HL-60 (cell line): Measurements from ENCODE around the gene BCCIP.

Experiments
- DNase-seq, 2 experiments: peaks; one replicate each; pipeline ENCODE4 v3.0.0-alpha.2; 2010 to 2020; ENCODE audit warnings: low read depth in 1 of 2, low spot score in 1 of 2
- H3K27ac ChIP-seq: fragments of 250-450 bp; sonication (Bioruptor Pico); replicated peaks from 2 replicates; pipeline ENCODE4 v1.5.1; 2020; ENCODE audit warnings: mild to moderate bottlenecking, moderate library complexity
- H3K27me3 ChIP-seq: fragments of 250-450 bp; sonication (Bioruptor Pico); 2 replicates; pipeline ENCODE4 v1.5.1; 2021; ENCODE audit warnings: mild to moderate bottlenecking, moderate library complexity; ENCODE audit not compliant: insufficient read depth, poor library complexity, severe bottlenecking
- H3K4me3 ChIP-seq: replicated peaks from 2 replicates; pipeline ENCODE4 v1.5.1; 2011; ENCODE audit warnings: mild to moderate bottlenecking, control low read depth, low read length; ENCODE audit not compliant: insufficient read depth
- CTCF ChIP-seq: IDR thresholded peaks from one replicate; pipeline ENCODE4 v1.5.1; 2011; ENCODE audit warnings: low read length, control low read depth, inconsistent platforms; ENCODE audit not compliant: insufficient read depth
- GABPA ChIP-seq: IDR thresholded peaks from 2 replicates; pipeline ENCODE4 v1.6.1; 2012; ENCODE audit warnings: low read depth
- POLR2AphosphoS5 ChIP-seq: IDR thresholded peaks from 2 replicates; pipeline ENCODE4 v1.6.1; 2012; ENCODE audit warnings: low read depth
- SPI1 ChIP-seq: IDR thresholded peaks from 2 replicates; pipeline ENCODE4 v1.6.1; 2012; ENCODE audit warnings: low read depth, mild to moderate bottlenecking, borderline replicate concordance
- TF ChIP-seq, protein P1 (sequence below): IDR thresholded peaks from 2 replicates; pipeline ENCODE4 v1.6.1; 2012; ENCODE audit warnings: low read depth; ENCODE audit not compliant: insufficient replicate concordance

Gene BCCIP

GRCh38 chr10:125817337-125817946 is 5.9 kb upstream of the BCCIP start:
- Histone ChIP-seq H3K27me3 (no peaks in the 10 kb centered on the region), H3K4me3 (no peak overlapping the region), H3K27ac (no peak overlapping the region)
- no peak for TF ChIP-seq CTCF
- no peak for TF ChIP-seq GABPA
- TF ChIP-seq POLR2AphosphoS5: no peak
- TF ChIP-seq, protein P1, sequence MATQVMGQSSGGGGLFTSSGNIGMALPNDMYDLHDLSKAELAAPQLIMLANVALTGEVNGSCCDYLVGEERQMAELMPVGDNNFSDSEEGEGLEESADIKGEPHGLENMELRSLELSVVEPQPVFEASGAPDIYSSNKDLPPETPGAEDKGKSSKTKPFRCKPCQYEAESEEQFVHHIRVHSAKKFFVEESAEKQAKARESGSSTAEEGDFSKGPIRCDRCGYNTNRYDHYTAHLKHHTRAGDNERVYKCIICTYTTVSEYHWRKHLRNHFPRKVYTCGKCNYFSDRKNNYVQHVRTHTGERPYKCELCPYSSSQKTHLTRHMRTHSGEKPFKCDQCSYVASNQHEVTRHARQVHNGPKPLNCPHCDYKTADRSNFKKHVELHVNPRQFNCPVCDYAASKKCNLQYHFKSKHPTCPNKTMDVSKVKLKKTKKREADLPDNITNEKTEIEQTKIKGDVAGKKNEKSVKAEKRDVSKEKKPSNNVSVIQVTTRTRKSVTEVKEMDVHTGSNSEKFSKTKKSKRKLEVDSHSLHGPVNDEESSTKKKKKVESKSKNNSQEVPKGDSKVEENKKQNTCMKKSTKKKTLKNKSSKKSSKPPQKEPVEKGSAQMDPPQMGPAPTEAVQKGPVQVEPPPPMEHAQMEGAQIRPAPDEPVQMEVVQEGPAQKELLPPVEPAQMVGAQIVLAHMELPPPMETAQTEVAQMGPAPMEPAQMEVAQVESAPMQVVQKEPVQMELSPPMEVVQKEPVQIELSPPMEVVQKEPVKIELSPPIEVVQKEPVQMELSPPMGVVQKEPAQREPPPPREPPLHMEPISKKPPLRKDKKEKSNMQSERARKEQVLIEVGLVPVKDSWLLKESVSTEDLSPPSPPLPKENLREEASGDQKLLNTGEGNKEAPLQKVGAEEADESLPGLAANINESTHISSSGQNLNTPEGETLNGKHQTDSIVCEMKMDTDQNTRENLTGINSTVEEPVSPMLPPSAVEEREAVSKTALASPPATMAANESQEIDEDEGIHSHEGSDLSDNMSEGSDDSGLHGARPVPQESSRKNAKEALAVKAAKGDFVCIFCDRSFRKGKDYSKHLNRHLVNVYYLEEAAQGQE: no peak
- no peak for TF ChIP-seq SPI1
- DNase-seq: no peak

DNA sequence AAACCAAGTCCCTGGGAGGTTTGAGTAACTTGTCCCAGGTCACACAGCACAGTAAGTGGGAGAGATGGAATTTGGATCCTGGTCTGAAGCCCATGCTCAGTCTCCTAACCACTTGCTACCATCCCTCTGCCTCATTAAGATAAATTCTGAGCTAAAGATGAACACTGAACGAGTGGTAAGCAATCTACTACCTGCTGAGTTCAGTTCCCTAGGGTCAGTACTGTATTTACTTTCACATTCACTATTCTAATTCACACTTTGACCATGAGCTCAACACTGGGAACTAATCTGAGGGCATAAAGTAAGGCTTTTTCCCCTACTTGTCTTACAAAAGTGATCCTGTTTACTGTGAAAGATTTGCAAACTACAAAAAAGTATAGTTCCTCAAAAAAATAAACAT is 2.6 kb upstream of the BCCIP start:
- no peaks in the 10 kb centered on the region for H3K27me3 ChIP-seq
- no peak overlapping the region for H3K4me3 ChIP-seq
- H3K27ac ChIP-seq: no peak overlapping the region
- TF ChIP-seq, protein P1: no peak
- TF ChIP-seq POLR2AphosphoS5 (no peak), CTCF (no peak), GABPA (no peak), SPI1 (no peak)
- DNase-seq: no peak

DNA sequence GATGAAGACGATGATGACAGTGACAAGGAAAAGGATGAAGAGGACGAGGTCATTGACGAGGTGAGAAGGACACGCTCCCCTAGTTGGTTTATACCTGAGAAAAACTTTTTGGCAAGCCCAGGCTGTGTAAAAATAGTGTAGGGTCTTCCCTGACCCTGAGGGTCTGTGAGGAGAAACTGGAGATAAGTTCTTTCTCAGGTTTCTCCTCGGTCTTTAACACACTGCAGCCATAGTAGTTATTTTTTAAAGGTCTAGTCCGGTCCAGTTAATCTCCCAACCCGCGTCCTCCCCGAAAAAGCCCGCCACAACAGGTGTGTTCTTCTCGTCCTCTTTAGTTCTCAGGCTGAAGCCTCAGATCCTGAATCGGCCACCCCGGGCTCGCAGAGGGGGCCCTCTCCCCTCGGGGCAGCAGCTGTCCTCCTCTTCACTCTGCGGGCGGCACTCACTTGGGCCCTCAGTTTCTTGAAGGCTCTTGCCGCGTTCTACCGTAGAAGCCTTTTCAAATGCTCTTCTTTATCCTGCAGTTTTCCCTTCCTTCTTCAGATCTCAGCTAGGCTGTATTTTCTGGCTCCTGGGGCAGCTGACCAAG is 411 bp downstream of the BCCIP start:
- no peak for DNase-seq
- Histone ChIP-seq H3K27ac (peak overlapping the region; percentile 100), H3K4me3 (peak overlapping the region; percentile 70), H3K27me3 (no peaks in the 10 kb centered on the region)
- TF ChIP-seq, protein P1: no peak
- TF ChIP-seq GABPA (no peak), SPI1 (no peak), CTCF (no peak), POLR2AphosphoS5 (no peak)
